Measurements from ENCODE around the gene CCNI2.

Gene CCNI2

DNA sequence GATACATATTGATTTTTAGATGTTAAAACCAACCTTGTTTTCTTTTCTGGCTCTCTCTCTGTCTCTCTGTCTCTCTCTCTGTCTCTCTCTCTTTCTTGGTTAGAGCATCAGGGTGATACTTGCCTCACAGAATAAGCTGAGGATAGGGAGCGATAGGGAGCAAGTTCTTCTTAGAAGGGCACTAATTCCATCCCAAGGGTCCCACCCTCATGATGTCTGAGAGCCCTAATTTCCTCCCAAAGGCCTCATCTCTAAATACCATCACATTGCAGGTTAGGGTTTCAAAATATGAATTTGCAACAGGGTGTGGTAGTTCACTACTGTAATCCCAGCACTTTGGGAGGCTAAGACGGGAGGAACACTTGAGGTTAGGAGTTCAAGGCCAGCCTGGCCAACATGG, 5.1 kb upstream of the CCNI2 start:
- no peak overlapping the region for H3K27ac Mint-ChIP-seq
- H3K27me3 Mint-ChIP-seq: peaks cover 6% of the 10 kb centered on the region
- no peak overlapping the region for H3K4me3 Mint-ChIP-seq
- ATAC-seq (ENCODE audit: low read depth): no peak
- DNase-seq (ENCODE audit: low spot score in 2 of 2): no peak
- peaks cover 8% of the 10 kb centered on the region for H3K4me1 Mint-ChIP-seq
- no peaks in the 10 kb centered on the region for H3K36me3 Mint-ChIP-seq
- peaks cover 2% of the 10 kb centered on the region for H3K9me3 Mint-ChIP-seq

DNA sequence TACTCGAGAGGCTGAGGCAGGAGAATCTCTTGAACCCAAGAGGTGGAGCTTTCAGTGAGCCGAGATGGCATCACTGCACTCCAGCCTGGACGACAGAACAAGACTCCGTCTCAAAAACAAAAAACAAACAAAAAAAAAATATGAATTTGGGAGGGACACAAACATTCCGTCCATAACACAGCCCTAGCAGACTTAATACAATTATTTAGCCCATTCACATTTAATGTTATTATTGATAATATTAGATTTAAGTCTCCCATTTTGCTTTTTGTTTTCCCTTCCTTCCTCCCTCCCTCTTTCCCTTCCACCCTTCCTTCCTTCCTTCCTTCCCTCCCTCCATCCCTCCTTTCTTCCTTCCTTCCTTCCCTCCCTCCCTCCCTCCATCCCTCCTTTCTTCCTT, 4.6 kb upstream of the CCNI2 start:
- peaks cover 8% of the 10 kb centered on the region for H3K4me1 Mint-ChIP-seq
- DNase-seq (ENCODE audit: low spot score in 2 of 2): no peak
- H3K4me3 Mint-ChIP-seq: no peak overlapping the region
- no peak for ATAC-seq (ENCODE audit: low read depth)
- H3K36me3 Mint-ChIP-seq: no peaks in the 10 kb centered on the region
- H3K27ac Mint-ChIP-seq: no peak overlapping the region
- H3K9me3 Mint-ChIP-seq: peaks cover 2% of the 10 kb centered on the region
- peaks cover 6% of the 10 kb centered on the region for H3K27me3 Mint-ChIP-seq

DNA sequence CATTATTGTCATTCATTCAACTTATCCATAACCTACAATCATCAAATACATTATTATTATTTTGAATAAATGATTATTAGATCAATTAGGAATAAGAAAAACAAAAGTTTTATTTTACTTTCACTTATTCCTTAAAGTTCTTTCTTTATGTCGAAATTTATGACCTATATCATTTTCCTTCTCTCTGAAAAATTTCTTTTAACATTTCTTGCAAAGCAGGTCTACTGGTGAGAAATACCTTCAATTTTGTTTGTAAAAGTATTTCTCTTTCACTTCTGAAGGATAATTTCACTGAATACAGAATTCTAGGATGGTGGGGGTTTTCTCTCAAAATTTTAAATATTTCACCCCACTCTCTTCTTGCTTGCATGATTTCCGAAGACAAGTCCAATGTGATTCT, 2.6 kb upstream of the CCNI2 start:
- Mint-ChIP-seq H3K4me1 (no peaks in the 10 kb centered on the region), H3K36me3 (no peaks in the 10 kb centered on the region), H3K4me3 (no peak overlapping the region), H3K27ac (no peak overlapping the region), H3K9me3 (peaks cover 2% of the 10 kb centered on the region), H3K27me3 (peaks cover 6% of the 10 kb centered on the region)
- ATAC-seq (ENCODE audit: low read depth) (no peak), DNase-seq (ENCODE audit: low spot score in 2 of 2) (no peak)

DNA sequence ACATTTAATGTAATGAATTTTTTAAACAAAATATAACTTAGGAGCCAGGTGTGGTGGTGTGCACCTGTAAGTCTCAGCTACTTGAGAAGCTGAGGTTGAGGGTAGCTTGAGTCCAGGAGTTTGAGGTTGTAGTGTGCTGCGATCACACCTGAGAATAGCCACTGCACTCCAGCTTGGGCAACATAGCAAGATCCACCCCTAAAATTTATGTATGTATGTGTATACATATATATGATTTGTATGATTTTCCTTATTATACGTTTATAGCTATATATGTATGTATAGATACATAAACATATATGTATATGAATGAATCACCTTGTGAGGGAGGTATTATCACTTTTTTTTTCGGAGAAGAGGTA, 653 bp upstream of the CCNI2 start:
- H3K9me3 Mint-ChIP-seq: peaks cover 2% of the 10 kb centered on the region
- H3K27me3 Mint-ChIP-seq: peaks cover 6% of the 10 kb centered on the region
- H3K4me3 Mint-ChIP-seq: peak overlapping the region; percentile 79
- DNase-seq (ENCODE audit: low spot score in 2 of 2) (no peak), ATAC-seq (ENCODE audit: low read depth) (no peak)
- H3K4me1 Mint-ChIP-seq: peaks cover 7% of the 10 kb centered on the region
- no peaks in the 10 kb centered on the region for H3K36me3 Mint-ChIP-seq
- no peak overlapping the region for H3K27ac Mint-ChIP-seq

DNA sequence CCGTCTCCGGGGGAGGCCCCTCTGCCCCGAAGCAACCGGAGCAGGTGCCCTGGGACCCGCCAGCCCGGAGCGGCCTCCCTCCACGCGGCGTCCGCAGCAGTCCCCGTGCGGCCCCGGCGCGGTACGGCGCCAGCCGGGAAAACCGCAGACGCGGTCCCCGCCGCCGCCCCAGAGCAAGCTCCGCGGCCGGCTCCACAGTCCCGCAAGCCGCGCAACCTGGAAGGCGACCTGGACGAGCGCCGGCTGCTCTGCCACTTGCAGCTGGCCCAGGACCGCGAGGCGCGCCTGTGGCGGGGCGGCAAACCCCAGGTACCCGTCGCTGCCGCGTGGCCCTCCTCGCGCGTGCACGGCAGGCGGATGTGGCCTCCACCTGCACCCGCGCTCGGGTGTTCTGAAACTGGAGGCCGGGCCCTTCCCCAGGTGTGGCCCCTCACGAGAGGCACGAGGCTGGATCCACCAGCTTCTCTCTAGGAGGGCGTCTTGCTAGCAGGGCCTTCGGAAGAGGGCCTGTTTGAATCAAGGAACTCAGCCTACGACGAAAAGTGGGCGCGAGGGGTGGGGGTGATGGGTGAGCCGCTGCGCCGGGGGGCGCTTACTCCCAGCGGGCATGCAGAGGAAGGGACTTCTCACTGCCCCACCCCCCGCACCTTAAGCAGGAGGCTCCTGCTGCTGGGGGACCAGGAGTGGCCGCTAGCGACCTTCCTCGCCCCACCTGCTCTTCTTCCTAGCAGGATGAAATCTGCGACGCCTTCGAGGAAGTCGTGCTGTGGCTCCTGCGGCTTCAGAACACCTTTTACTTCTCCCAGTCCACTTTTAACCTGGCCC, 602 bp downstream of the CCNI2 start:
- DNase-seq (ENCODE audit: low spot score in 2 of 2) (peak; percentile 34 to 44), ATAC-seq (ENCODE audit: low read depth) (peak; percentile 61)

DNA sequence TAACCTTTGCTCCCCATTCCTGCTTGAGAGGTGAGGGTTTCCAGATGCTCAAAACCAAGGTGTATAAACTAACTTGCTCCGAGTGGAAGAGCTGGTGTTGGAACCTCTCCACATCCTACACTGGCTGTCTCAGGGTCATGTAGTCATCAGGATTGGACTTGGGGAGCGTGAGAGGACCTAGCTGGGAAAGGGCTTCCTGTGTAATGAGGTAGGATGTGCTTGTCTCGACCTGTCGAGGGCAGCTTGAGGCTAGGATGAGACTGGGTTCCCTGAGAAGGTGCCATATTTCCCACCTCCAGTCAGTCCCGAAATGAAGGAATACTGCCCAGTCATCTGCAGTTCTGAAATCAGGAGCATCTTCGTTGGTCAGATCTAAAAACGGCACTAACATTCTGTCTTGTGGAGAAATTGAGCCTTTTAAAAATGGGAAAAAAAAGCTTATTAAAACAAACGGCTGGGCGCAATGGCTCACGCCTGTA, 1.3 kb downstream of the CCNI2 start:
- DNase-seq (ENCODE audit: low spot score in 2 of 2): no peak
- ATAC-seq (ENCODE audit: low read depth): no peak
- Mint-ChIP-seq H3K4me1 (peaks cover 8% of the 10 kb centered on the region), H3K9me3 (no peaks in the 10 kb centered on the region), H3K4me3 (peak overlapping the region; percentile 62), H3K27me3 (no peaks in the 10 kb centered on the region), H3K36me3 (no peaks in the 10 kb centered on the region), H3K27ac (no peak overlapping the region)

More for the DNA sequence above, 602 bp downstream of the CCNI2 start:
- Mint-ChIP-seq H3K4me1 (peaks cover 8% of the 10 kb centered on the region), H3K4me3 (peak overlapping the region; percentile 62), H3K27me3 (peaks cover 4% of the 10 kb centered on the region), H3K36me3 (no peaks in the 10 kb centered on the region), H3K27ac (no peak overlapping the region), H3K9me3 (no peaks in the 10 kb centered on the region)

DNA sequence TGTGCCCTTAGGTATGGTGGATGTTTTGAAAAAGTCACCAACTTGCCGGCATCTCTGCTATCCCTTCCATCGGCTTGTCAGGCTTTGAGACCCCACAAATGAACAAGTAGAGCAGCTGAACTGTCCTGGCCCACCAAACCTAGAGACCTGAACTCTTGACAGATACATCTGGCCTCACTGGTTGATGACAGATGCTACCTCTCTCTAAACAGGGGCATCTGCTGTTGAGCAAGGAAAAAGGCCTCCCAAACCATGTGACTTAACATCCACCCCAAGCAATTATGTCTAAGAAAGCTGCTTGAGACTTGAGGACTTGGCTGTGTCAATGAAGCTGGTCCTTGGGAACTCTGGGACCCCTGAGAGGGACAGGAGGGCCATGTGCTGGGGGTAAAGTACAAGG, 2.3 kb downstream of the CCNI2 start:
- ATAC-seq (ENCODE audit: low read depth) (no peak), DNase-seq (ENCODE audit: low spot score in 2 of 2) (no peak)
- Mint-ChIP-seq H3K4me3 (no peak overlapping the region), H3K36me3 (no peaks in the 10 kb centered on the region), H3K9me3 (no peaks in the 10 kb centered on the region), H3K27ac (peak overlapping the region; percentile 79), H3K27me3 (no peaks in the 10 kb centered on the region), H3K4me1 (peaks cover 8% of the 10 kb centered on the region)

DNA sequence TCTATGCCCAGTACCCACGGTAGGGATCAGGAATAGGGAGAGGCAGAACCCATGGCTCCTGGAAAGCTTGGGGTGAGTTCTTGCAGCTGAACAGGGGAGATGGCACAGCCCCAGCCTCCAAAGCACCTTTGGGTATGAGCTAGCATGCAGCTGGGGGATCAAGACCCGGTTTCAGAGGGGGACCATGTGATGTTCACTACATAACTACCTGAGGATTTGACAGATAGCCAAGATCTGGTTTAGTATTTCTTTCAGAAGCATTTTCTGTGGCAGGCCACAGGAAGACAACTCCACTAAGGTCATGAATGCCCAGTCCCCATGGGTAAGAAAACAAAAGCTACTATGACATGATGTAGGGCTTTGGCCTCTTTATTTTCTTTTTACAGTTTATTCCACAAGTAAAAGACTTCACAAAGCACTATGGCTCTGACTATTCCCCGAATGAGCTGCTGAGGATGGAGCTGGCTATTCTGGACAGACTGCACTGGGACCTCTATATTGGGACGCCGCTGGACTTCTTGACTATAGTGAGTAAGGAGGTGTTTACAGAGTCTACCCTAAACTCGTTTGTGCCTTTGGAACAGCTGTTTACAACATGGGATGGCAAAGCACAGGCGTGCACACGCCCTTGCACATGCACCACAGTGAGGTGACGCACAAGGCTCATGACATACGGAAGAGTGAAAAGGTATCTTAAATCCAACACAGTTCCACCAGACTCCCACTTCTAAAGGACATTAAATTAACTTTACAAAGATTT, 3.4 kb downstream of the CCNI2 start:
- H3K4me1 Mint-ChIP-seq: peaks cover 8% of the 10 kb centered on the region
- H3K36me3 Mint-ChIP-seq: no peaks in the 10 kb centered on the region
- no peaks in the 10 kb centered on the region for H3K9me3 Mint-ChIP-seq
- H3K27ac Mint-ChIP-seq: peak overlapping the region; percentile 79
- H3K4me3 Mint-ChIP-seq: no peak overlapping the region
- ATAC-seq (ENCODE audit: low read depth) (no peak), DNase-seq (ENCODE audit: low spot score in 2 of 2) (peak in 1 of 2 donors; percentile 9)
- no peaks in the 10 kb centered on the region for H3K27me3 Mint-ChIP-seq

DNA sequence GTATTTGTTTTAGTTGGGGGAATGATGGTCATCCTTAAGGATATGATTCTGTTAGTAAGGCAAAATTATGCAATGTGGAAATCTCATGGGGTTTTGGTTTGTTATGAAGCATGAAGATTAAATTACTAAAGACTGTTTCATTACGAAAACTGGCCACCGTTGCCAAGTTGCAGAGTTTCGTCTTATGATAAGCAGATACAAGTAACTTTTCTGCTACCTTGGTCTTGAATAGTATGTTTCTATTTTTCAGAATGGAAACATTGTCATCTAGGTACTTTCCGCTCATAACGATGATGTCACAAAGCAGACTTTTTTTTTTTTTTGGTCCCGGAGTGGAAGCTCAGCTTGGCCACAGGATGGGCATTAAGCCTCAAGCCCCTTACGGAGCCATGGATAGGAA, 4.2 kb downstream of the CCNI2 start:
- H3K4me1 Mint-ChIP-seq: peaks cover 8% of the 10 kb centered on the region
- peak overlapping the region; percentile 79 for H3K27ac Mint-ChIP-seq
- H3K4me3 Mint-ChIP-seq: no peak overlapping the region

DNA sequence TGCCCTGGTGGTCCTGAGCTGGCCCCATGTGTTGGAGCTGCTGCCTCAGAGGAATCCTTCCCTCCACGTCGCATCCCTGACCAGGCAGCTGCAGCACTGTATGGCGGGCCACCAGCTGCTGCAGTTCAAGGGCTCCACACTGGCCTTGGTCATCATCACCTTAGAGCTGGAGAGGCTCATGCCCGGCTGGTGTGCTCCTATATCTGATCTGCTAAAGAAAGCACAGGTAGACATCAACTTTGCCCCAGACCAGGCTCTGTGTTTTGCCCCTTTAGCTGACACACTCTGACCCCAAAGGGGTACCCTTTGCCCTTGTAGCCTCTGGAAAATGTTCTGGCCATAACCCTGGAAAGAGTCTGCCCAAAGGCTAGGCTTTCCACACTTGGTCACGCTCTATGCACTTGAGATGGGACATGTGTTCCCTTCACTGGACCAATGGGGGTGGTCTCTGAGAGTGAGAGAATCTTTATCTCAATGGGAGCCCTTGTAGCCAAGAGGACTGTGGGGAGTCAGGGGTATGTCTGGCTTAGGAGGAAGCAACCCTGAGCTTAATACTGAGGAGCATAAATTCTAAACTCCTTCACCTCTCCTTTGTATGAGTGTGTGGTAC, 4.8 kb downstream of the CCNI2 start:
- H3K27ac Mint-ChIP-seq: peak overlapping the region; percentile 79
- ATAC-seq (ENCODE audit: low read depth): no peak
- no peaks in the 10 kb centered on the region for H3K27me3 Mint-ChIP-seq
- no peak for DNase-seq (ENCODE audit: low spot score in 2 of 2)
- H3K36me3 Mint-ChIP-seq: no peaks in the 10 kb centered on the region
- H3K4me1 Mint-ChIP-seq: peaks cover 8% of the 10 kb centered on the region
- no peak overlapping the region for H3K4me3 Mint-ChIP-seq
- H3K9me3 Mint-ChIP-seq: no peaks in the 10 kb centered on the region

More for the DNA sequence above, 4.2 kb downstream of the CCNI2 start:
- Mint-ChIP-seq H3K27me3 (no peaks in the 10 kb centered on the region), H3K36me3 (no peaks in the 10 kb centered on the region), H3K9me3 (no peaks in the 10 kb centered on the region)
- DNase-seq (ENCODE audit: low spot score in 2 of 2) (no peak), ATAC-seq (ENCODE audit: low read depth) (peak; percentile 34)

DNA sequence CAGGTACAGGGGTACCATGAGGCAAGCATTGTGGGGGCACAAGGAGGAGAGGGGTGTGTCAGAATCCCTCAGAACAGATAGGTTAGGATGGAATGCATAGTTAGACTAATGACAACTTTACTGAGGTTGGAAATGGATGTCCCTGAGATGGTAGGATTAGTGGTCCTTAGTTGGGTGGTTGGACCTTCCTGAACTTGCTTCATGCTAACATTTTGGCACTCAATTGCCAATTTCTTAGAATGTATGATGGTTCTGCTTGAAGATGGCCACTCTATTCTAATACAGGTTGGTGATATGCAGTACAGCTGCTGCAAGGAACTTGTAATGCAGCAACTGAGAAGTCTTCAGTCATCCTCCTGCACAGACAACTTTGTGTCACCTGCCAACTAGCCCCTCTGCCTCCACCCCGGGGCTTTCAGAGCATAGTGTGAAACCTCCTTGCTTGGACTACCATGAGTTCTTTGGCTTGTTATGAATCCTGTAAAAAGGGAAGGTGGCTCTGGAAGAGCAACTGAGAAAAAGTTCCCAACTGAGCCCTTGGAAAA, 5.4 kb downstream of the CCNI2 start:
- DNase-seq (ENCODE audit: low spot score in 2 of 2) (no peak), ATAC-seq (ENCODE audit: low read depth) (no peak)
- Mint-ChIP-seq H3K4me1 (peaks cover 8% of the 10 kb centered on the region), H3K27ac (peak overlapping the region; percentile 79), H3K36me3 (no peaks in the 10 kb centered on the region), H3K27me3 (no peaks in the 10 kb centered on the region), H3K4me3 (no peak overlapping the region), H3K9me3 (no peaks in the 10 kb centered on the region)

DNA sequence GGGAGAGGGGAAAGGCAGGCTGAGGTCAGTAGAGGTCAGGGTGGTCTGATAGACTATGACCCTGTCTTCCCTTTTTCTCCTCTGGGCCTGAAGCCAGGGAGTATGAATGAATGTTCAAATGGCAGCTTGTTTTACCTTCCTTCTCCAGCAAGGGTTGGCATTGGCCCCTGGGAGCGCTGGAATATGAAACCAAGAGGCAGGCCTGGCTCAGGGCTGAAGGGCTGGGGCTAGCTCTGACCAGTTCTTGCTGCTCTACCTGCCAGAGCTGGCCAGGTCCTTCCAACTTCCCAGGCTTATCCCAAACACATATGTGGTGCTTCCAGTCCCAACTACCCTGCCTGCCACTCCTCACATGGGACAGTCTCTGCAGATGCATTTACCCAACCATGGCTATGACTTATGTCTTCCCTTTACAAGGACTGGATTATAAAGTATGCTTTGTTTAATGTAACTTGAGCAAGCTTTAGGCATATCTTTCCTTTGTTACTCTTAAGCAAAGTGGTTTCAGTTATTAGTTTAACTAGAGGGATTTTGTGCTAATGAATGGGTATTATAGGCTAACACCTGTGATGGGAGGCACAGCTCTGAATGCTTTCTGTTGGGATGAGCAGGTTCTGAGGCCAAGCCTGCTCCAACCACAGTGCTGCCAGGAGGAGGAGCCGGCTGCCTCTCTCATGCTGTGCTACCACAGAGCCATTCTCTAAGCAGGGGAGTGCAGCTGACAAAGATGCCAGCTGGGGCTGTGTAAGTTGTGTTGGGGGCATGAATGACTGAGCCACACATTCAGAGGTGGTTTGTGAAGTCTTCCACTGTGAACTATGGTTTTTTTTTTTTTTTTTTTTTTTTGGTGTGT, 6.1 kb downstream of the CCNI2 start:
- Mint-ChIP-seq H3K4me1 (peaks cover 8% of the 10 kb centered on the region), H3K4me3 (no peak overlapping the region), H3K36me3 (no peaks in the 10 kb centered on the region), H3K9me3 (no peaks in the 10 kb centered on the region), H3K27me3 (no peaks in the 10 kb centered on the region), H3K27ac (peak overlapping the region; percentile 36)
- ATAC-seq (ENCODE audit: low read depth): no peak
- DNase-seq (ENCODE audit: low spot score in 2 of 2): no peak

DNA sequence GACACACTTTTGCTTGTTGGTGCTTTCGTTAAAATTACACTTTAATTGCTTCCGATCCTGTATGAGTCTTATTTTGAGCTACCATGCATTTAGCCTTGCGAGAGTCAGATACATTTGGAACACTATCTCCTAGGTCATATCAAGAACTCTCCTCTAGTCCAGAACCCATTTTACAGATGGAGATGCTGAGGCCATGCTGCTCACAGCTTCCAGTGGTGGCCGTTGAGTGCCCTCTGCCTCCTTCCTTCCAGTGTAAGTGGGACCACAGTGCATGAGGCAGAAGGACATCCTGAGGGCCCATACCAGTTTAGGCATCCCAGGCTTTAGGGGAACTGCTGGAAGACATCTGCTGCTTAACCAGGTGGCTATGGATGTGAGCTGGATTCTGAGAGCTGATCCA, 6.9 kb downstream of the CCNI2 start:
- Mint-ChIP-seq H3K9me3 (no peaks in the 10 kb centered on the region), H3K4me1 (peaks cover 8% of the 10 kb centered on the region), H3K27ac (no peak overlapping the region), H3K4me3 (no peak overlapping the region), H3K36me3 (no peaks in the 10 kb centered on the region), H3K27me3 (no peaks in the 10 kb centered on the region)
- ATAC-seq (ENCODE audit: low read depth) (no peak), DNase-seq (ENCODE audit: low spot score in 2 of 2) (no peak)
